ENCODE results near the gene C1orf159. TPM values are rescaled to one million over a fixed set of nuclear protein-coding genes. Genes with fewer than 3 reads are reported as not detected.

C1orf159 gene
- total RNA-seq, 2 donors from 2014 or later = 18.9 to 36.0 TPM

- Histone ChIP-seq H3K9ac (ENCODE audit: low read depth in 2 of 2, low read length in 2 of 2) (no peak overlapping the region), H3K27me3 (no peaks in the 10 kb centered on the region), H3K27ac (no peak overlapping the region), H3K4me1 (peaks cover 14% of the 10 kb centered on the region), H3K36me3 (no peaks in the 10 kb centered on the region), H3K4me3 (no peak overlapping the region), H3K9me3 (no peaks in the 10 kb centered on the region)
- no peak for TF ChIP-seq CTCF (IDR thresholded peaks at IDR 0.05)
- intact Hi-C loops (cut with DNase I) = loop anchor here (5.0 kb wide), 2 partner anchors 131 to 171 kb away; no protein-coding TSS in a partner anchor
- DNase-seq = peak; percentile 13
Measured at GRCh38 chr1:1120866-1121591, 5.1 kb upstream of the C1orf159 start.

- TF ChIP-seq CTCF (IDR thresholded peaks at IDR 0.05) = no peak
- Histone ChIP-seq H3K9ac (ENCODE audit: low read depth in 2 of 2, low read length in 2 of 2) (no peak overlapping the region), H3K27me3 (no peaks in the 10 kb centered on the region), H3K4me3 (no peak overlapping the region), H3K27ac (no peak overlapping the region), H3K9me3 (no peaks in the 10 kb centered on the region), H3K4me1 (peaks cover 14% of the 10 kb centered on the region), H3K36me3 (no peaks in the 10 kb centered on the region)
- peak; percentile 18 for DNase-seq
- intact Hi-C loops (cut with DNase I) = loop anchor here (5.0 kb wide), 2 partner anchors 132 to 172 kb away; no protein-coding TSS in a partner anchor
Measured at GRCh38 chr1:1120096-1120495, 4.2 kb upstream of the C1orf159 start.

GRCh38 chr1:1119272-1119890 lies 3.5 kb upstream of the C1orf159 start:
- no peaks in the 10 kb centered on the region for H3K9me3 ChIP-seq
- DNase-seq = peak; percentile 15
- H3K4me3 ChIP-seq = no peak overlapping the region
- no peak for TF ChIP-seq CTCF (IDR thresholded peaks at IDR 0.05)
- H3K27ac ChIP-seq = no peak overlapping the region
- no peaks in the 10 kb centered on the region for H3K27me3 ChIP-seq
- intact Hi-C loops (cut with DNase I) = no loop called here
- no peaks in the 10 kb centered on the region for H3K36me3 ChIP-seq
- H3K9ac ChIP-seq (ENCODE audit: low read depth in 2 of 2, low read length in 2 of 2) = no peak overlapping the region
- H3K4me1 ChIP-seq = peaks cover 13% of the 10 kb centered on the region

DNA sequence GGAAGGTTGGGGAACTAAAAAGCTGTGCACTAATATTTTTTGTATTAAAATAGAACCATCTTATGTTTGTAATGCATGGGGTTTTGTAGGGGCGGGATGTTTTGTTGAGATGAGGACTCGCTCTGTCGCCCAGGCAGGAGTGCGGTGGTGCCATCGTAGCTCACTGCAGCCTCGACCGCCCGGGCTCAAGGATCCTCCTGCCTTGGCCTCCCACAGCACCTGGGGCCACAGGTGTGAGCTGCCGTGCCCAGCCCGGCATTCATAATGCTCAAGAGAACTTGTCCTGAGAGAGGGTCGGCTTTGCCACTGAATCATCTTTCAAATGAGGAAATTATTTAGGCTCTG lies 3.0 kb upstream of the C1orf159 start:
- Histone ChIP-seq H3K4me3 (no peak overlapping the region), H3K27ac (no peak overlapping the region), H3K4me1 (peaks cover 9% of the 10 kb centered on the region), H3K27me3 (no peaks in the 10 kb centered on the region), H3K36me3 (no peaks in the 10 kb centered on the region), H3K9me3 (no peaks in the 10 kb centered on the region), H3K9ac (ENCODE audit: low read depth in 2 of 2, low read length in 2 of 2) (no peak overlapping the region)
- intact Hi-C loops (cut with DNase I) = no loop called here
- no peak for TF ChIP-seq CTCF (IDR thresholded peaks at IDR 0.05)
- no peak for DNase-seq

DNA sequence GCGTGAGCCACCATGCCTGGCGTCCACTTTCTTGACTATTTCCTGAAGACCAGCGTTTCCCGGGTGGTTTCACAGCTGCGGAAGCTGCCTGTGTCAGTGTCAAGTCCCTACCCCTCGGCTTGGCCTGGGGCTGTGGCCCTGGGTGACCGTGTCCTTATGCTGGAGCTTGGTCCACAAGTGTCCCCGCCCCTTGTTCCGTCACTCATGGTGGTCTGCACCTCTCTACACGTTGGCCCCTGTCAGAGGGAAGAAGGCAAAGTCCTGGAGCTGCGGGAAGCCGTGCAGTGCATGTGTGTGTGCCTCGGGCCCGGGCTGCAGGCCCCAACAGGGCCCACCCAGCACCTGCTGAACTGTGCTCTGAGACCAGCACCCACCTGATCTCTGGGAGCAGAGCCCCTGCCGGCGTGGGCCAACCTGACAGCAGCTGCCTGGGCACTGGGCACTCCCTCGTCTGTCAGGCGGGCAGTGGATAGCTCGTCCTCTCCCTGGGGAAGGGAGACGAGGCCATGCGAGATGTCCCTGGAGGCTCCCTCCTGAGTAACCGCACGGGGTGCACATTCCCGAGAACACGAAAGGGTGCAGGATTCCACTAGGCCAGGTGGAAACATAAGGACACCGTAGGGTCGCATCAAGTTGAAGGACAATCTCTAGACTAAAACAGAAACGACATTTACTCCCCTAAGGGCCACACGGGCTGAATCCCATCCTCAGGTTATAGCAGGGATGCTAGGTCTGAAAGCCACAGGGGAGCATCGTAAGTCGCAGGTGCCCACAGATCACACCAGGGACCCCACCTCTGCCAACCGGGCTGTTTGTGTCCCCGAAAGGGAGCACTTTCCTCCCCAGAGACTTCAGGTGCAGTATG lies 2.4 kb upstream of the C1orf159 start:
- Histone ChIP-seq H3K9ac (ENCODE audit: low read depth in 2 of 2, low read length in 2 of 2) (peak overlapping the region in 1 of 2 donors; percentile 24), H3K27ac (no peak overlapping the region), H3K36me3 (no peaks in the 10 kb centered on the region), H3K27me3 (no peaks in the 10 kb centered on the region), H3K4me3 (no peak overlapping the region), H3K4me1 (peaks cover 9% of the 10 kb centered on the region), H3K9me3 (no peaks in the 10 kb centered on the region)
- peak; percentile 22 for DNase-seq
- TF ChIP-seq CTCF (IDR thresholded peaks at IDR 0.05) = no peak
- intact Hi-C loops (cut with DNase I) = no loop called here

Data from colonic mucosa (tissue), 4 donors.